ENCODE results near the gene PRKACA.

GRCh38 chr19:14052470-14052869, 65.1 kb downstream of the PRKACA start:
- TF ChIP-seq CTCF (IDR thresholded peaks at IDR 0.05) (no peak), POLR2A (IDR thresholded peaks at IDR 0.05) (no peak)
